Measurements from ENCODE around the gene SH3BP1. TPM values are rescaled to one million over a fixed set of nuclear protein-coding genes. Genes with fewer than 3 reads are reported as not detected.

The SH3BP1 gene
- total and polyA plus RNA-seq, 8 donors, result 1.6 to 135 (median 9.5) TPM; not detected in 1

- peak overlapping the region in 2 of 5 donors; percentile 24 to 39 for H3K27ac ChIP-seq
- WGBS, 5 donors, result 72 to 85% (median 82%) methylated on average over 7 of the region's 7 CpGs
- TF ChIP-seq POLR2AphosphoS5 (IDR thresholded peaks at IDR 0.05) (no peak), POLR2A (IDR thresholded peaks at IDR 0.05) (no peak), EP300 (IDR thresholded peaks at IDR 0.05) (no peak), CTCF (IDR thresholded peaks at IDR 0.05) (no peak)
- H3K4me3 ChIP-seq, result no peak overlapping the region
- no peaks in the 10 kb centered on the region for H3K9me3 ChIP-seq
- H3K4me1 ChIP-seq, result peaks cover 27 to 53% (median 43%) of the 10 kb centered on the region in 4 donors
- intact Hi-C loops (cut with DNase I; ENCODE audit: low total_unique reads), result loop anchor here (5.0 kb wide), 1 partner anchor 38 kb away; no protein-coding TSS in a partner anchor
- peaks cover 3 to 21% (median 10%) of the 10 kb centered on the region in 4 donors for H3K36me3 ChIP-seq
- DNase-seq, result no peak
- no peaks in the 10 kb centered on the region for H3K27me3 ChIP-seq
Measured at GRCh38 chr22:37680191-37680851, 40.9 kb downstream of the SH3BP1 start.

- Histone ChIP-seq H3K27me3 (no peaks in the 10 kb centered on the region), H3K4me1 (peaks cover 30 to 53% (median 43%) of the 10 kb centered on the region in 4 donors), H3K4me3 (no peak overlapping the region), H3K9me3 (no peaks in the 10 kb centered on the region), H3K27ac (peak overlapping the region in 2 of 5 donors; percentile 15 to 39), H3K36me3 (peaks cover 3 to 21% (median 10%) of the 10 kb centered on the region in 4 donors)
- 42 to 82% (median 76%) methylated on average over 2 of the region's 2 CpGs for WGBS, 5 donors
- intact Hi-C loops (cut with DNase I; ENCODE audit: low total_unique reads), result loop anchor here (5.0 kb wide), 1 partner anchor 39 kb away; no protein-coding TSS in a partner anchor
- DNase-seq, result no peak
- no peak for TF ChIP-seq CTCF (IDR thresholded peaks at IDR 0.05)
- no peak for TF ChIP-seq POLR2A (IDR thresholded peaks at IDR 0.05)
- TF ChIP-seq POLR2AphosphoS5 (IDR thresholded peaks at IDR 0.05), result no peak
- TF ChIP-seq EP300 (IDR thresholded peaks at IDR 0.05), result no peak
Measured at GRCh38 chr22:37681001-37681424, 41.5 kb downstream of the SH3BP1 start.

GRCh38 chr22:37681556-37682049 lies 42.1 kb downstream of the SH3BP1 start:
- H3K27ac ChIP-seq, result peak overlapping the region in 1 of 5 donors; percentile 15
- H3K27me3 ChIP-seq, result no peaks in the 10 kb centered on the region
- 11 to 20% (median 18%) methylated on average over 5 to 6 of the region's 6 CpGs for WGBS, 5 donors
- H3K36me3 ChIP-seq, result peaks cover 3 to 21% (median 10%) of the 10 kb centered on the region in 4 donors
- H3K4me3 ChIP-seq, result no peak overlapping the region
- TF ChIP-seq EP300 (IDR thresholded peaks at IDR 0.05), result no peak
- peak in 5 of 7 experiments; percentile 82 to 90 (median 85) for TF ChIP-seq CTCF (IDR thresholded peaks at IDR 0.05)
- TF ChIP-seq POLR2AphosphoS5 (IDR thresholded peaks at IDR 0.05), result peak in 1 of 3 donors; percentile 52
- peaks cover 24 to 48% (median 40%) of the 10 kb centered on the region in 4 donors for H3K4me1 ChIP-seq
- intact Hi-C loops (cut with DNase I; ENCODE audit: low total_unique reads), result loop anchor here (5.0 kb wide), 1 partner anchor 39 kb away; no protein-coding TSS in a partner anchor
- H3K9me3 ChIP-seq, result no peaks in the 10 kb centered on the region
- peak; percentile 83 to 92 for DNase-seq

GRCh38 chr22:37684803-37685615 lies 45.5 kb downstream of the SH3BP1 start:
- Histone ChIP-seq H3K27ac (peak overlapping the region in 1 of 5 donors; percentile 20), H3K4me3 (no peak overlapping the region), H3K36me3 (peaks cover 12 to 26% (median 23%) of the 10 kb centered on the region in 4 donors), H3K27me3 (no peaks in the 10 kb centered on the region), H3K9me3 (no peaks in the 10 kb centered on the region), H3K4me1 (peaks cover 31 to 49% (median 48%) of the 10 kb centered on the region in 4 donors)
- intact Hi-C loops (cut with DNase I; ENCODE audit: low total_unique reads), result loop anchor here (5.0 kb wide), 1 partner anchor 43 kb away; no protein-coding TSS in a partner anchor
- TF ChIP-seq POLR2AphosphoS5 (IDR thresholded peaks at IDR 0.05), result no peak
- TF ChIP-seq POLR2A (IDR thresholded peaks at IDR 0.05), result no peak
- 64 to 70% (median 65%) methylated on average over 14 to 16 of the region's 16 CpGs for WGBS, 5 donors
- DNase-seq, result no peak

Measured in stomach (tissue), 9 donors.